Loucy (cell line): Measurements from ENCODE around the gene TIMD4.
"Not testable (repeated sequence)": the region's sequence is repeated elsewhere in the genome, so short reads cannot be mapped to it uniquely, and the experiment has no call there.

Source experiments
- H2AFZ ChIP-seq: fragments of 200-600 bp; sonication (generic); 2 replicates; pipeline ENCODE4 v1.6.0; 2016; ENCODE audit warnings: antibody characterized with exemption, mild to moderate bottlenecking, low read length, moderate library complexity
- H3F3A ChIP-seq: fragments of 200-600 bp; 2 replicates; pipeline ENCODE4 v1.6.0; 2016; ENCODE audit warnings: antibody characterized with exemption, low read depth, mild to moderate bottlenecking
- H3K27me3 ChIP-seq: fragments of 200-600 bp; sonication (generic); 2 replicates; pipeline ENCODE4 v1.6.1; 2014; ENCODE audit warnings: low read length, mild to moderate bottlenecking; ENCODE audit not compliant: insufficient read depth, poor library complexity, severe bottlenecking
- H3K36me3 ChIP-seq: fragments of 200-600 bp; sonication (generic); 2 replicates; pipeline ENCODE4 v1.6.1; 2016; ENCODE audit warnings: low read length; ENCODE audit not compliant: insufficient read depth
- H3K4me1 ChIP-seq: fragments of 200-600 bp; sonication (generic); 2 replicates; pipeline ENCODE4 v1.5.1; 2014; ENCODE audit warnings: low read length, mild to moderate bottlenecking; ENCODE audit not compliant: insufficient read depth, poor library complexity, severe bottlenecking
- H3K4me2 ChIP-seq: fragments of 200-600 bp; sonication (generic); 2 replicates; pipeline ENCODE4 v1.6.0; 2014; ENCODE audit warnings: antibody characterized with exemption, low read length, low read depth, mild to moderate bottlenecking; ENCODE audit not compliant: poor library complexity, severe bottlenecking
- H3K4me3 ChIP-seq: fragments of 200-600 bp; sonication (generic); 2 replicates; pipeline ENCODE4 v1.5.1; 2014; ENCODE audit warnings: low read length, mild to moderate bottlenecking, mixed read lengths; ENCODE audit not compliant: poor library complexity, severe bottlenecking
- H3K79me2 ChIP-seq: fragments of 200-600 bp; sonication (generic); 2 replicates; pipeline ENCODE4 v1.6.1; 2014; ENCODE audit warnings: low read length; ENCODE audit not compliant: insufficient read depth
- H3K9ac ChIP-seq: fragments of 200-600 bp; sonication (generic); 2 replicates; pipeline ENCODE4 v1.6.0; 2014; ENCODE audit warnings: mild to moderate bottlenecking, low read depth, low read length, moderate library complexity; ENCODE audit not compliant: poor library complexity, severe bottlenecking
- H3K9me2 ChIP-seq: fragments of 200-600 bp; sonication (generic); replicated peaks from 2 replicates; pipeline ENCODE4 v1.6.1; 2016; ENCODE audit warnings: low read depth, low read length, mixed read lengths
- H3K9me3 ChIP-seq: fragments of 200-600 bp; sonication (generic); 2 replicates; pipeline ENCODE4 v1.6.1; 2014; ENCODE audit warnings: mild to moderate bottlenecking, antibody characterized with exemption, low read length, low read depth; ENCODE audit not compliant: insufficient read depth
- H4K20me1 ChIP-seq: fragments of 200-600 bp; sonication (generic); 2 replicates; pipeline ENCODE4 v1.6.0; 2014; ENCODE audit warnings: antibody characterized with exemption, low read length, mild to moderate bottlenecking; ENCODE audit not compliant: insufficient read depth, poor library complexity, severe bottlenecking
- EZH2phosphoT487 ChIP-seq: fragments of 200-600 bp; IDR thresholded peaks from 2 replicates; pipeline ENCODE4 v1.6.1; 2018; ENCODE audit warnings: antibody characterized with exemption, mild to moderate bottlenecking, moderate library complexity, borderline replicate concordance
- TF ChIP-seq, protein P1 (sequence below): fragments of 200-600 bp; sonication (generic); conservative IDR thresholded peaks from 2 replicates; pipeline ENCODE4 v1.5.1; 2014; ENCODE audit warnings: mild to moderate bottlenecking, antibody characterized with exemption, low read length

Gene TIMD4

DNA sequence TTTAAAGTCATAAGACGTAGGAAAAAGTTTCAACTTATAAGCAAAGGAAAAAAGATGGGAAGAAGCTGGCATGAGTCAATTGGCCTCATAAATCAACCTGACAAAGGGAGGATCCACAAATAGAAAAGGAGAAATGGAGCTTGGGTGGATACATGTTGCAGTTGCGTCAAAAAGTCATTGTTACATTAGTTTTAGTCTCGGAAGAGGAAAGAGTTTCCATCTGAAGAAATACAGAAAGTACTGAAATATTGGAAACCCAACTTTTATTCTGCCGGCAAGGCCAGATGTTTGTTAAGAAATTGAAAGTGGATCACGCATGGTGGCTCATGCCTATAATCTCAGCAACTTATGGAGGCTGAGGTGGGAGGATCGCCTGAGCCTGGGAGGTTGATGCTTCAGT lies 11.3 kb upstream of the TIMD4 start:
- Histone ChIP-seq H3K79me2 (no peaks in the 10 kb centered on the region), H3K4me3 (no peak overlapping the region), H3K4me1 (no peaks in the 10 kb centered on the region), H3K36me3 (no peaks in the 10 kb centered on the region), H3K4me2 (no peak overlapping the region), H3K9me2 (no peaks in the 10 kb centered on the region), H3F3A (no peaks in the 10 kb centered on the region), H4K20me1 (no peaks in the 10 kb centered on the region), H3K9ac (no peak overlapping the region), H2AFZ (no peak overlapping the region), H3K9me3 (no peaks in the 10 kb centered on the region), H3K27me3 (no peaks in the 10 kb centered on the region)
- TF ChIP-seq, protein P1, sequence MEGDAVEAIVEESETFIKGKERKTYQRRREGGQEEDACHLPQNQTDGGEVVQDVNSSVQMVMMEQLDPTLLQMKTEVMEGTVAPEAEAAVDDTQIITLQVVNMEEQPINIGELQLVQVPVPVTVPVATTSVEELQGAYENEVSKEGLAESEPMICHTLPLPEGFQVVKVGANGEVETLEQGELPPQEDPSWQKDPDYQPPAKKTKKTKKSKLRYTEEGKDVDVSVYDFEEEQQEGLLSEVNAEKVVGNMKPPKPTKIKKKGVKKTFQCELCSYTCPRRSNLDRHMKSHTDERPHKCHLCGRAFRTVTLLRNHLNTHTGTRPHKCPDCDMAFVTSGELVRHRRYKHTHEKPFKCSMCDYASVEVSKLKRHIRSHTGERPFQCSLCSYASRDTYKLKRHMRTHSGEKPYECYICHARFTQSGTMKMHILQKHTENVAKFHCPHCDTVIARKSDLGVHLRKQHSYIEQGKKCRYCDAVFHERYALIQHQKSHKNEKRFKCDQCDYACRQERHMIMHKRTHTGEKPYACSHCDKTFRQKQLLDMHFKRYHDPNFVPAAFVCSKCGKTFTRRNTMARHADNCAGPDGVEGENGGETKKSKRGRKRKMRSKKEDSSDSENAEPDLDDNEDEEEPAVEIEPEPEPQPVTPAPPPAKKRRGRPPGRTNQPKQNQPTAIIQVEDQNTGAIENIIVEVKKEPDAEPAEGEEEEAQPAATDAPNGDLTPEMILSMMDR = no peak
- TF ChIP-seq EZH2phosphoT487 = no peak

DNA sequence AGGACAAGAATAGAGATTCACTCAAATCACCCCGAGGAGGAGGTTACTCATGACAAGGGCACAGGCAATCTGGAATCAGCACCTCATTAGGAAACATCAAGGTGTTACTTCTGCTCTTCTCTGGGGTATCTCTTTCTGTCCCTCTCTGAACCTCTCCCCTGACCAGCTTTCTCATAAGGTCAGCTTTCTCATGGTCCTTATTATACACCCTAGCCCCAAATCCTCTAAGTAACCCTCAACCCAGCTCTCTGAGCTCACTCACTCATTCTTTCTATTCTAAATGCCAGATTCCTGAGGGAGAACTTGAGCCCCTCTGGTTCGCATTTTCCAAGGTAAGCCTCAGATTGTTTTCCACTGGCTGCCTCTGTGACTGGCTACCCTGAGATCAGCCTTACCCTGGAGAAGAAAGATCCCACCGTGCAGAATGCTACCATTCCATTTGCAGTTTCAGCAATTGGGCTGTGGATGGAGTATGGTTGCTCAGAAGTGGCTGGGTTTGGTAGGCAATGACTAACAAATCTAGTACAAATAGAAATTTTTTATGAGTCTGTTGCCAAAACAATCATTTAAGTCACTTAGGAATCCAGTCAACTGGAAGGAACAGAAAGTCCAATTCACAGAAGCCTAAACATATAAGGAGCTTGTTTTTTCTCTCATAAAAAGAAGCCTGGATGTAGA lies 9.0 kb upstream of the TIMD4 start:
- TF ChIP-seq, protein P1 = no peak
- TF ChIP-seq EZH2phosphoT487 = no peak
- Histone ChIP-seq H3K9ac (no peak overlapping the region), H3K4me2 (no peak overlapping the region), H3K4me1 (no peaks in the 10 kb centered on the region), H2AFZ (no peak overlapping the region), H3K27me3 (no peaks in the 10 kb centered on the region), H3K36me3 (no peaks in the 10 kb centered on the region), H3K9me3 (no peaks in the 10 kb centered on the region), H4K20me1 (no peaks in the 10 kb centered on the region), H3K79me2 (no peaks in the 10 kb centered on the region), H3K4me3 (no peak overlapping the region), H3F3A (no peaks in the 10 kb centered on the region), H3K9me2 (no peaks in the 10 kb centered on the region)

DNA sequence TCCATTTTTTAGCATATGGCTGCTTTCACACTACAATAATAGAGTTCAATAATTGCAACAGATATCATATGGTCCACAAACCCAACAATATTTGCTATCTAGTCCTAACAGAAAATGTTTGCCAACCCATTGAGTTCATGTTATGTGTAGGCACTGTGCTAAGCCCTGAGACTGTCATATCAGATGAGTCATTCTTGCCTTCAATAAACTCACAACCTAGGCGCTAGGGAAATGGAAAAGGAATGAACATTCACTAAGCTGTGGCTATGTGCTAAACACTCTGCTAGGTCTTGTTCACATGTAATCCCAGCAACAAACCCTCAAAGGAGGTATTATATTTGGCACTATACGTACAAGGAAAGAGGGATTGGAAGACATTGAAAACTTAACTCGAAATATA lies 8.4 kb upstream of the TIMD4 start:
- no peaks in the 10 kb centered on the region for H3F3A ChIP-seq
- no peaks in the 10 kb centered on the region for H3K9me3 ChIP-seq
- H3K36me3 ChIP-seq = no peaks in the 10 kb centered on the region
- H3K27me3 ChIP-seq = no peaks in the 10 kb centered on the region
- no peak overlapping the region for H3K9ac ChIP-seq
- no peak overlapping the region for H3K4me3 ChIP-seq
- no peaks in the 10 kb centered on the region for H3K9me2 ChIP-seq
- no peak overlapping the region for H3K4me2 ChIP-seq
- no peaks in the 10 kb centered on the region for H4K20me1 ChIP-seq
- no peak overlapping the region for H2AFZ ChIP-seq
- no peak for TF ChIP-seq EZH2phosphoT487
- TF ChIP-seq, protein P1 = no peak
- H3K79me2 ChIP-seq = no peaks in the 10 kb centered on the region
- no peaks in the 10 kb centered on the region for H3K4me1 ChIP-seq

DNA sequence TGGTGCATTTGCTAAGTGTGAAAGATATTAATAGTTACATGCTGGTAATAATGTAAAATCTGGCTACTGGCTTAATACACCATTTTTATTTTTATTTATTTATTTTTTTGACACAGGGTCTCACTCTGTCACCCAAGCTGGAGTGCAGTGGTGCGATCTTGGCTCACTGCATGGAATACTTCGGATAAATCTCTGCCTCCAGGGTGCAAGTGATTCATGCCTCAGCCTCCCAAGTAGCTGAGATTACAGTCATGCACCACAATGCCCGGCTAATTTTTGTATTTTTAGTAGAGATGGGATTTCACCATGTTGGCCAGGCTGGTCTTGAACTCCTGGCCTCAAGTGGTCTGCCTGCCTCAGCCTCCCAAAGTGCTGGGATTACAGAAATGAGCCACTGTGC lies 4.4 kb upstream of the TIMD4 start:
- not testable (repeated sequence) for H3K4me1 ChIP-seq, H3K9me2 ChIP-seq, H3K9me3 ChIP-seq

More for the DNA sequence above, 4.4 kb upstream of the TIMD4 start:
- H3K4me2 ChIP-seq, H3K4me3 ChIP-seq, H3K36me3 ChIP-seq, H3F3A ChIP-seq, H3K9ac ChIP-seq, H3K79me2 ChIP-seq, H3K27me3 ChIP-seq, H4K20me1 ChIP-seq, H2AFZ ChIP-seq: not testable (repeated sequence)
